Osteoblast (primary cell): ENCODE results near the gene SOCS2. TPM values are rescaled to one million over a fixed set of nuclear protein-coding genes. Genes with fewer than 3 reads are reported as not detected.
A peak's percentile ranks its signal among the peaks of the same experiment; 100 is the strongest.

ENCODE experiments used
- DNase-seq: peaks from one replicate; pipeline ENCODE4 v3.0.0; 2011; ENCODE audit warnings: low spot score, mixed read lengths; ENCODE audit not compliant: insufficient read length; ENCODE audit errors: missing footprints
- H2AFZ ChIP-seq: 2 replicates; pipeline ENCODE4 v1.6.0; 2011; ENCODE audit warnings: mild to moderate bottlenecking, low read length
- H3K27ac ChIP-seq: 2 replicates; pipeline ENCODE4 v1.5.1; 2011; ENCODE audit warnings: mild to moderate bottlenecking, low read depth, low read length, moderate library complexity
- H3K27me3 ChIP-seq: 2 replicates; pipeline ENCODE4 v1.6.0; 2012; ENCODE audit warnings: mild to moderate bottlenecking, control low read depth, inconsistent platforms, low read length, moderate library complexity; ENCODE audit not compliant: insufficient read depth
- H3K36me3 ChIP-seq: 2 replicates; pipeline ENCODE4 v1.5.1; 2011; ENCODE audit warnings: mild to moderate bottlenecking, low read length, control low read depth, moderate library complexity; ENCODE audit not compliant: insufficient read depth
- H3K4me1 ChIP-seq: 2 replicates; pipeline ENCODE4 v1.5.1; 2011; ENCODE audit warnings: mild to moderate bottlenecking, low read length, control low read depth, moderate library complexity; ENCODE audit not compliant: insufficient read depth
- H3K4me2 ChIP-seq: 2 replicates; pipeline ENCODE4 v1.6.0; 2011; ENCODE audit warnings: mild to moderate bottlenecking, low read length; ENCODE audit not compliant: insufficient read depth
- H3K4me3 ChIP-seq: fragments of 200-600 bp; sonication (generic); 3 replicates; pipeline ENCODE4 v1.5.1; 2012; ENCODE audit warnings: mild to moderate bottlenecking, low read length, inconsistent platforms; ENCODE audit not compliant: insufficient read depth
- H3K79me2 ChIP-seq: 2 replicates; pipeline ENCODE4 v1.6.0; 2012; ENCODE audit warnings: mild to moderate bottlenecking, low read length, control low read depth, inconsistent platforms; ENCODE audit not compliant: insufficient read depth
- H3K9me3 ChIP-seq: 2 replicates; pipeline ENCODE4 v1.5.1; 2011; ENCODE audit warnings: low read depth, low read length, control low read depth
- H4K20me1 ChIP-seq: 2 replicates; pipeline ENCODE4 v1.6.0; 2012; ENCODE audit warnings: mild to moderate bottlenecking, low read length, control low read depth; ENCODE audit not compliant: insufficient read depth
- CTCF ChIP-seq: IDR thresholded peaks from 2 replicates; pipeline ENCODE4 v1.5.1; 2011; ENCODE audit warnings: mild to moderate bottlenecking, low read depth, low read length, moderate library complexity; ENCODE audit errors: extremely low read depth
- total RNA-seq: library from RNA; depleted of rRNA; stranded (reverse); fragments of >200 nt; gene quantifications from 2 replicates; pipeline ENCODE4 v1.2.3, GENCODE V29; 2012

SOCS2 gene
- total RNA-seq, 1 donor, result 32.6 TPM

- Histone ChIP-seq H2AFZ (no peak overlapping the region), H4K20me1 (no peaks in the 10 kb centered on the region), H3K27me3 (no peaks in the 10 kb centered on the region), H3K9me3 (no peaks in the 10 kb centered on the region), H3K4me1 (no peaks in the 10 kb centered on the region), H3K36me3 (no peaks in the 10 kb centered on the region), H3K27ac (no peak overlapping the region), H3K4me3 (no peak overlapping the region), H3K4me2 (no peak overlapping the region), H3K79me2 (no peaks in the 10 kb centered on the region)
- peak; percentile 50 for DNase-seq
- TF ChIP-seq CTCF, result peak; percentile 46
These were observed 8.5 kb upstream of the SOCS2 start for GRCh38 chr12:93563807-93564538.

GRCh38 chr12:93565760-93566159, 6.7 kb upstream of the SOCS2 start:
- peak; percentile 55 for DNase-seq
- Histone ChIP-seq H2AFZ (no peak overlapping the region), H3K4me2 (no peak overlapping the region), H3K36me3 (no peaks in the 10 kb centered on the region), H4K20me1 (no peaks in the 10 kb centered on the region), H3K4me1 (peaks cover 7% of the 10 kb centered on the region), H3K4me3 (no peak overlapping the region), H3K9me3 (no peaks in the 10 kb centered on the region), H3K27ac (no peak overlapping the region), H3K27me3 (no peaks in the 10 kb centered on the region), H3K79me2 (no peaks in the 10 kb centered on the region)
- TF ChIP-seq CTCF, result no peak

- no peak for TF ChIP-seq CTCF
- H3K79me2 ChIP-seq, result peaks cover 2% of the 10 kb centered on the region
- DNase-seq, result no peak
- H3K27ac ChIP-seq, result no peak overlapping the region
- no peak overlapping the region for H3K4me2 ChIP-seq
- H3K27me3 ChIP-seq, result no peaks in the 10 kb centered on the region
- no peaks in the 10 kb centered on the region for H4K20me1 ChIP-seq
- H3K9me3 ChIP-seq, result no peaks in the 10 kb centered on the region
- no peaks in the 10 kb centered on the region for H3K36me3 ChIP-seq
- peaks cover 7% of the 10 kb centered on the region for H3K4me1 ChIP-seq
- no peak overlapping the region for H3K4me3 ChIP-seq
- H2AFZ ChIP-seq, result no peak overlapping the region
These were observed 5.3 kb upstream of the SOCS2 start for GRCh38 chr12:93567174-93567573.

- Histone ChIP-seq H3K79me2 (peaks cover 10% of the 10 kb centered on the region), H3K4me3 (no peak overlapping the region), H3K4me1 (peaks cover 11% of the 10 kb centered on the region), H3K36me3 (no peaks in the 10 kb centered on the region), H3K4me2 (no peak overlapping the region), H2AFZ (no peak overlapping the region), H3K9me3 (no peaks in the 10 kb centered on the region), H4K20me1 (peaks cover 2% of the 10 kb centered on the region), H3K27me3 (no peaks in the 10 kb centered on the region), H3K27ac (no peak overlapping the region)
- DNase-seq, result no peak
- no peak for TF ChIP-seq CTCF
These were observed 4.4 kb upstream of the SOCS2 start for GRCh38 chr12:93568091-93568490.
